Caco-2 (cell line): ENCODE data around the gene ROBO1. TPM values are rescaled to one million over a fixed set of nuclear protein-coding genes. Genes with fewer than 3 reads are reported as not detected.

ENCODE experiments used
- BruUV-seq: library from RNA; stranded (reverse); fragments of 400-500 nt; replicated peaks from 2 replicates; lab custom pipeline; 2021; lab: Mats Ljungman, UMichigan
- CTCF ChIA-PET: fragments of 300-600 bp; sonication (Branson Sonifier 250); formaldehyde crosslinking; loops from one replicate; lab custom pipeline; 2022; ENCODE audit warnings: antibody characterized with exemption; lab: Charles Lee
- POLR2A ChIA-PET: fragments of 300-600 bp; sonication (Branson Sonifier 250); formaldehyde crosslinking; loops from one replicate; lab custom pipeline; 2022; ENCODE audit warnings: antibody characterized with exemption; lab: Charles Lee
- DNase-seq, 2 experiments: peaks; one replicate each; pipeline versions ENCODE4 v3.0.0 to v3.0.0-alpha.2; 2020 to 2022
- H3K27me3 ChIP-seq: replicated peaks from 2 replicates; pipeline ENCODE4 v1.6.0; 2011; ENCODE audit warnings: low read length; ENCODE audit not compliant: control insufficient read depth, insufficient read depth
- H3K36me3 ChIP-seq: 2 replicates; pipeline ENCODE4 v1.5.1; 2011; ENCODE audit warnings: low read length; ENCODE audit not compliant: control insufficient read depth, insufficient read depth
- H3K4me1 ChIP-seq: fragments of 250-450 bp; sonication (Bioruptor Pico); 2 replicates; pipeline ENCODE4 v1.5.1; 2020; ENCODE audit warnings: mild to moderate bottlenecking
- H3K4me3 ChIP-seq: 2 replicates; pipeline ENCODE4 v1.5.1; 2011; ENCODE audit warnings: low read depth, mild to moderate bottlenecking, control low read depth, low read length
- H3K9me3 ChIP-seq: fragments of 250-450 bp; sonication (Bioruptor Pico); 2 replicates; pipeline ENCODE4 v1.5.1; 2020; ENCODE audit warnings: mild to moderate bottlenecking, moderate library complexity
- H3K27ac Mint-ChIP-seq: one replicate; pipeline ENCODE4 v1.8.0; 2022; ENCODE audit warnings: mixed read lengths; ENCODE audit not compliant: unreplicated experiment
- H3K27me3 Mint-ChIP-seq: one replicate; pipeline ENCODE4 v1.8.0; 2022; ENCODE audit warnings: mixed read lengths; ENCODE audit not compliant: insufficient read depth, unreplicated experiment
- H3K36me3 Mint-ChIP-seq: one replicate; pipeline ENCODE4 v1.8.0; 2022; ENCODE audit warnings: mild to moderate bottlenecking, mixed read lengths; ENCODE audit not compliant: insufficient read depth, unreplicated experiment
- H3K4me1 Mint-ChIP-seq: one replicate; pipeline ENCODE4 v1.8.0; 2022; ENCODE audit warnings: low read depth, mixed read lengths; ENCODE audit not compliant: unreplicated experiment
- H3K4me3 Mint-ChIP-seq: one replicate; pipeline ENCODE4 v1.8.0; 2022; ENCODE audit warnings: mild to moderate bottlenecking, moderate library complexity, mixed read lengths; ENCODE audit not compliant: unreplicated experiment
- H3K9me3 Mint-ChIP-seq: one replicate; pipeline ENCODE4 v1.8.0; 2022; ENCODE audit warnings: mixed read lengths; ENCODE audit not compliant: unreplicated experiment
- intact Hi-C: fragments of 100-400 bp; cut with micrococcal nuclease; formaldehyde crosslinking; loops from one replicate; pipeline ENCODE4 v1.10.0; 2022; ENCODE audit not compliant: unreplicated experiment
- total RNA-seq: library from RNA; stranded (reverse); gene quantifications from 2 replicates; pipeline ENCODE4 v1.2.3, GENCODE V29; 2022
- TF ChIP-seq, protein P1 (sequence below), 2 experiments: fragments of 200-600 bp in 1 of 2; IDR thresholded peaks; 1 replicate in 1 of 2; 2 replicates in 1 of 2; pipeline versions ENCODE4 v1.5.1 to v1.8.0; 2011 to 2022; ENCODE audit warnings: antibody characterized with exemption in 1 of 2, control low read depth in 1 of 2, inconsistent platforms in 1 of 2, low read depth in 1 of 2, low read length in 1 of 2, mild to moderate bottlenecking in 1 of 2, moderate library complexity in 1 of 2; ENCODE audit not compliant: insufficient read depth in 1 of 2, severe bottlenecking in 1 of 2, unreplicated experiment in 1 of 2

ROBO1 gene
- total RNA-seq, 1 experiment from 2014 or later, result 1.8 TPM

DNA sequence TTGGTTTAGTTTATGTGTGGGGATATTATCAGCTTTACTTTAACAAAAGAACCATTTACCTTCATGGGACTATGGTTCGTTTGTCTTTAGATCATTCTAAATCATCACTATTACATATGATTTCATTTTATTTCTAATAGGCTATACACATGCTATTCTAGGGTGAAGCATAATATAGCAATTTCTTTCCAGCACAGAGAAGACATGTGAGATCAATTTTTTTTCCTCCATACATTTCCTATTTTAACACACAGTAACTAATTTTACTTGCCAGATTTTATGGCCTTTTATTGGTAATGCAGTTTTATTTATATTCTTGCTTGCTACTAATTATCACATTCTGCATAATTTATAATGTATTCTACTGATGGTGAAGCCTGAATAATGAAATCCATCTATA lies 287.1 kb downstream of the ROBO1 start:
- no peak for DNase-seq
- Mint-ChIP-seq H3K27ac (no peak overlapping the region), H3K36me3 (no peaks in the 10 kb centered on the region), H3K4me3 (no peak overlapping the region), H3K9me3 (no peaks in the 10 kb centered on the region), H3K4me1 (no peaks in the 10 kb centered on the region), H3K27me3 (no peaks in the 10 kb centered on the region)
- ChIA-PET CTCF (no interaction called here), POLR2A (no interaction called here)
- no peaks in the 10 kb centered on the region for H3K36me3 ChIP-seq
- H3K4me3 ChIP-seq, result no peak overlapping the region
- intact Hi-C loops, result no loop called here
- H3K4me1 ChIP-seq, result no peaks in the 10 kb centered on the region
- no TSS peak for BruUV-seq
- H3K27me3 ChIP-seq, result no peaks in the 10 kb centered on the region
- TF ChIP-seq, protein P1, sequence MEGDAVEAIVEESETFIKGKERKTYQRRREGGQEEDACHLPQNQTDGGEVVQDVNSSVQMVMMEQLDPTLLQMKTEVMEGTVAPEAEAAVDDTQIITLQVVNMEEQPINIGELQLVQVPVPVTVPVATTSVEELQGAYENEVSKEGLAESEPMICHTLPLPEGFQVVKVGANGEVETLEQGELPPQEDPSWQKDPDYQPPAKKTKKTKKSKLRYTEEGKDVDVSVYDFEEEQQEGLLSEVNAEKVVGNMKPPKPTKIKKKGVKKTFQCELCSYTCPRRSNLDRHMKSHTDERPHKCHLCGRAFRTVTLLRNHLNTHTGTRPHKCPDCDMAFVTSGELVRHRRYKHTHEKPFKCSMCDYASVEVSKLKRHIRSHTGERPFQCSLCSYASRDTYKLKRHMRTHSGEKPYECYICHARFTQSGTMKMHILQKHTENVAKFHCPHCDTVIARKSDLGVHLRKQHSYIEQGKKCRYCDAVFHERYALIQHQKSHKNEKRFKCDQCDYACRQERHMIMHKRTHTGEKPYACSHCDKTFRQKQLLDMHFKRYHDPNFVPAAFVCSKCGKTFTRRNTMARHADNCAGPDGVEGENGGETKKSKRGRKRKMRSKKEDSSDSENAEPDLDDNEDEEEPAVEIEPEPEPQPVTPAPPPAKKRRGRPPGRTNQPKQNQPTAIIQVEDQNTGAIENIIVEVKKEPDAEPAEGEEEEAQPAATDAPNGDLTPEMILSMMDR (IDR thresholded peaks at IDR 0.05; ENCODE audit: insufficient read depth in 1 of 2, low read depth in 1 of 2, low read length in 1 of 2, severe bottlenecking in 1 of 2, unreplicated experiment in 1 of 2), result no peak
- no peaks in the 10 kb centered on the region for H3K9me3 ChIP-seq

DNA sequence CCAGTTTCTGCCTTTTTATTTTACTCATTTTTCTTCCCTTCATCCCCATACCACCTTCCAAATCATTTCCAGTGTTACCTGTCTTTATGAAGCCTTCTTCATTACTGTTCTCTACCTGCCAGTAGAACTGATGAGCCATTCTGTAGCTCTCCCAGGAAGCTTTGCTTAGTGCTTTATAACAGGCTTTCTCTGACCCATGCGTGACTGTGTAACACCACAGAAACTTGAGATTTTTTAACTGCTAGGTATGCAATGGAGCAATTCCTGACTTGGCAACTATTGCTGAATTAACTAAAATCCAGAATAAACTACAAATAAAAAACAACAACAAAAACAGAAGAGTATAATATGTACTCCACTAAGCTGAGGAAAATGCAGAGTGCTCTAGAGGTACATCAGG lies 289.2 kb downstream of the ROBO1 start:
- BruUV-seq, result no TSS peak
- intact Hi-C loops, result no loop called here
- POLR2A ChIA-PET, result no interaction called here
- Mint-ChIP-seq H3K4me3 (no peak overlapping the region), H3K4me1 (no peaks in the 10 kb centered on the region), H3K27ac (no peak overlapping the region), H3K9me3 (no peaks in the 10 kb centered on the region), H3K27me3 (no peaks in the 10 kb centered on the region), H3K36me3 (no peaks in the 10 kb centered on the region)
- CTCF ChIA-PET, result no interaction called here
- no peaks in the 10 kb centered on the region for H3K9me3 ChIP-seq
- H3K36me3 ChIP-seq, result no peaks in the 10 kb centered on the region
- H3K4me1 ChIP-seq, result no peaks in the 10 kb centered on the region
- TF ChIP-seq, protein P1 (IDR thresholded peaks at IDR 0.05; ENCODE audit: insufficient read depth in 1 of 2, low read depth in 1 of 2, low read length in 1 of 2, severe bottlenecking in 1 of 2, unreplicated experiment in 1 of 2), result no peak
- no peaks in the 10 kb centered on the region for H3K27me3 ChIP-seq
- no peak overlapping the region for H3K4me3 ChIP-seq
- no peak for DNase-seq

- Mint-ChIP-seq H3K9me3 (no peaks in the 10 kb centered on the region), H3K36me3 (no peaks in the 10 kb centered on the region), H3K4me3 (no peak overlapping the region), H3K4me1 (no peaks in the 10 kb centered on the region), H3K27me3 (no peaks in the 10 kb centered on the region), H3K27ac (no peak overlapping the region)
- Histone ChIP-seq H3K9me3 (no peaks in the 10 kb centered on the region), H3K4me1 (no peaks in the 10 kb centered on the region), H3K27me3 (no peaks in the 10 kb centered on the region), H3K4me3 (no peak overlapping the region), H3K36me3 (no peaks in the 10 kb centered on the region)
- no TSS peak for BruUV-seq
- TF ChIP-seq, protein P1 (IDR thresholded peaks at IDR 0.05; ENCODE audit: insufficient read depth in 1 of 2, low read depth in 1 of 2, low read length in 1 of 2, severe bottlenecking in 1 of 2, unreplicated experiment in 1 of 2), result no peak
- CTCF ChIA-PET, result no interaction called here
- POLR2A ChIA-PET, result no interaction called here
- intact Hi-C loops, result no loop called here
- DNase-seq, result no peak
Measured at GRCh38 chr3:79477242-79477641, 290.6 kb downstream of the ROBO1 start.
